HEK293 (cell line): ENCODE data around the gene CACNG4.

Experiments used
- CTCF ChIA-PET: fragments of 350-600 bp; formaldehyde crosslinking; extraction: SDS; loops from one replicate; lab custom pipeline; 2021; ENCODE audit warnings: antibody characterized with exemption; lab: Yijun Ruan, JAX
- POLR2A ChIA-PET: fragments of 300-600 bp; formaldehyde crosslinking; extraction: SDS; loops from one replicate; lab custom pipeline; 2020; ENCODE audit warnings: antibody characterized with exemption, inconsistent platforms; lab: Yijun Ruan, JAX
- H3K27ac ChIP-seq: fragments of 200-500 bp; sonication (Bioruptor generic); 2 replicates; pipeline ENCODE4 v1.5.1; 2014; ENCODE audit warnings: low read depth, low read length, control low read depth, inconsistent platforms; ENCODE audit errors: extremely low read depth
- H3K36me3 ChIP-seq, 2 experiments: fragments of 200-500 bp in 1 of 2; sonication (Bioruptor generic) in 1 of 2; 1 replicate in 1 of 2; 2 replicates in 1 of 2; pipeline ENCODE4 v1.5.1; 2014 to 2017; ENCODE audit warnings: inconsistent platforms in 2 of 2, low read length in 2 of 2; ENCODE audit not compliant: control insufficient read depth in 2 of 2, insufficient read depth in 1 of 2
- H3K4me1 ChIP-seq: fragments of 200-500 bp; sonication (Bioruptor generic); 2 replicates; pipeline ENCODE4 v1.5.1; 2014; ENCODE audit warnings: mild to moderate bottlenecking, low read length, inconsistent platforms; ENCODE audit not compliant: control insufficient read depth, insufficient read depth
- H3K4me3 ChIP-seq: 2 replicates; pipeline ENCODE4 v1.5.1; 2011; ENCODE audit warnings: low read depth, mild to moderate bottlenecking, control low read depth, low read length, moderate library complexity
- H3K9me3 ChIP-seq: fragments of 200-500 bp; sonication (Bioruptor generic); 2 replicates; pipeline ENCODE4 v1.5.1; 2014; ENCODE audit warnings: low read depth, low read length, inconsistent platforms; ENCODE audit not compliant: control insufficient read depth, insufficient read depth
- MEIS1 ChIP-seq: sonication (generic); formaldehyde crosslinking; IDR thresholded peaks from 2 replicates; pipeline ENCODE4 v1.8.1; 2022; ENCODE audit warnings: missing genetic modification reagents, mild to moderate bottlenecking, borderline replicate concordance
- PRDM1 ChIP-seq: fragments of 450-650 bp; formaldehyde crosslinking; IDR thresholded peaks from 2 replicates; pipeline ENCODE4; 2016; ENCODE audit warnings: missing biosample characterization, missing genetic modification characterization
- SETDB1 ChIP-seq: IDR thresholded peaks from one replicate; pipeline ENCODE4 v1.6.1; 2017; ENCODE audit warnings: mild to moderate bottlenecking, low read length, moderate library complexity, mixed read lengths; ENCODE audit not compliant: insufficient read length
- TRIM28 ChIP-seq: IDR thresholded peaks from 2 replicates; pipeline ENCODE4 v1.6.1; 2011; ENCODE audit warnings: low read length, control low read depth, borderline replicate concordance
- WT1 ChIP-seq: fragments of 450-650 bp; formaldehyde crosslinking; IDR thresholded peaks from 2 replicates; pipeline ENCODE4 v1.5.1; 2016; ENCODE audit warnings: missing biosample characterization, missing genetic modification characterization
- ZBTB1 ChIP-seq: fragments of 450-650 bp; formaldehyde crosslinking; IDR thresholded peaks from 2 replicates; pipeline ENCODE4 v1.5.1; 2016; ENCODE audit warnings: missing biosample characterization, missing genetic modification characterization
- ZBTB17 ChIP-seq: fragments of 450-650 bp; formaldehyde crosslinking; IDR thresholded peaks from 2 replicates; pipeline ENCODE4 v1.5.1; 2016; ENCODE audit warnings: missing biosample characterization, missing genetic modification characterization
- ZNF394 ChIP-seq: fragments of 450-650 bp; formaldehyde crosslinking; IDR thresholded peaks from 2 replicates; pipeline ENCODE4 v1.5.1; 2016; ENCODE audit warnings: missing biosample characterization, missing genetic modification characterization, mild to moderate bottlenecking, moderate library complexity, borderline replicate concordance
- ZNF423 ChIP-seq: fragments of 450-650 bp; formaldehyde crosslinking; IDR thresholded peaks from 2 replicates; pipeline ENCODE4 v1.5.1; 2016; ENCODE audit warnings: missing biosample characterization, missing genetic modification characterization
- ZNF514 ChIP-seq: fragments of 450-650 bp; formaldehyde crosslinking; IDR thresholded peaks from 2 replicates; pipeline ENCODE4 v1.5.1; 2016; ENCODE audit warnings: missing biosample characterization, missing genetic modification characterization
- TF ChIP-seq, protein P1 (sequence below): fragments of 450-650 bp; formaldehyde crosslinking; IDR thresholded peaks from 2 replicates; pipeline ENCODE4 v1.5.1; 2017; ENCODE audit warnings: missing biosample characterization, missing genetic modification characterization
- TF ChIP-seq, protein P2 (sequence below): fragments of 450-650 bp; formaldehyde crosslinking; IDR thresholded peaks from 2 replicates; pipeline ENCODE4 v1.5.1; 2017; ENCODE audit warnings: missing biosample characterization, mild to moderate bottlenecking, missing genetic modification characterization, moderate library complexity
- TF ChIP-seq, protein P3 (sequence below): fragments of 450-650 bp; formaldehyde crosslinking; IDR thresholded peaks from 2 replicates; pipeline ENCODE4 v1.5.1; 2016; ENCODE audit warnings: missing biosample characterization, missing genetic modification characterization
- TF ChIP-seq, protein P4 (sequence below): fragments of 450-650 bp; IDR thresholded peaks from 2 replicates; pipeline ENCODE4 v1.5.1; 2018; ENCODE audit warnings: missing biosample characterization, missing genetic modification characterization
- TF ChIP-seq, protein P5 (sequence below): fragments of 450-650 bp; formaldehyde crosslinking; IDR thresholded peaks from 2 replicates; pipeline ENCODE4 v1.5.1; 2017; ENCODE audit warnings: missing biosample characterization, missing genetic modification characterization

The CACNG4 gene

DNA sequence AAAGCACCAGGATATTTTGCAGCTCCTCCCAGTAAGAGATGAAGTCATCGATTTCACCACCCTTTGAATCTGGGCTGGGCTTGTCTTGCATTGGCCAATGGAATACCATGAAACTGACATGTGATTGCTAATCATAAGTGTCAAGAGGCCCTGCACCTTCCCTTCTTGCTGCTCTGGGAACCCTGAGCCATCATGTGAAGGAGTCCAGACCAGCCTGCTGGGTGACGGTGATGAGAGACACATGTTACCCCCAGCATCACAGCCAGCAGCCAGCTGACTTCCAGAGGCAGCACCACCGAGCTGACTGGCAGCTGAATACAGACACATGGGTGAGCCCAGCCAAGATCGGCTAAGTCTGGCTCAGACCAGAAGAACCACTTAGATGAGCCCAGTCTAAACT is 43.6 kb upstream of the CACNG4 start:
- H3K9me3 ChIP-seq = no peaks in the 10 kb centered on the region
- no peak overlapping the region for H3K27ac ChIP-seq
- CTCF ChIA-PET = interaction anchor here (0.6 kb wide), 1 partner anchor 53 kb away, joined by 3 read pairs; no protein-coding TSS in a partner anchor
- POLR2A ChIA-PET = no interaction called here
- TF ChIP-seq ZNF514 (tag by site-specific recombination) = no peak
- peak; percentile 30; the same call in 1 of the 2 replicates for TF ChIP-seq TRIM28
- TF ChIP-seq SETDB1 = peak; percentile 41
- TF ChIP-seq, all 188 proteins: peak for 2
- Histone ChIP-seq H3K4me1 (no peaks in the 10 kb centered on the region), H3K4me3 (no peak overlapping the region), H3K36me3 (no peaks in the 10 kb centered on the region)

DNA sequence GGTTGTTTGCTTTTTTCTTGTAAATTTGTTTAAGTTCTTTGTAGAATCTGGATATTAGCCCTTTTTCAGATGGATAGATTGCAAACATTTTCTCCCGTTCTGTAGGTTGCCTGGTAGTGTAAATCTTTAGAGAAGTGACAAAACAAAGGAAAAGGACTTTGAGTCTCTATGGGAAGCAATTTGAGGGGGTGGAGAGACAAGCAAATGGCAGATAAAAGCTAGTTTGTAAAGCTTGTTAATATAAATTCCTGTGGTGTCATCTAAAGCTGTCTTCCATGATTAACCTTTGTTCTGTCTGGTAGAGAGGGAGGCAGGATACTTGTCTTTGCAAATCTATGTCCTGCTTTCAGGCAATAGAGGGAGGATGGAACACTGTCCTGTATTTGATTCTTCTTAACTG is 40.6 kb upstream of the CACNG4 start:
- TF ChIP-seq, protein P1, sequence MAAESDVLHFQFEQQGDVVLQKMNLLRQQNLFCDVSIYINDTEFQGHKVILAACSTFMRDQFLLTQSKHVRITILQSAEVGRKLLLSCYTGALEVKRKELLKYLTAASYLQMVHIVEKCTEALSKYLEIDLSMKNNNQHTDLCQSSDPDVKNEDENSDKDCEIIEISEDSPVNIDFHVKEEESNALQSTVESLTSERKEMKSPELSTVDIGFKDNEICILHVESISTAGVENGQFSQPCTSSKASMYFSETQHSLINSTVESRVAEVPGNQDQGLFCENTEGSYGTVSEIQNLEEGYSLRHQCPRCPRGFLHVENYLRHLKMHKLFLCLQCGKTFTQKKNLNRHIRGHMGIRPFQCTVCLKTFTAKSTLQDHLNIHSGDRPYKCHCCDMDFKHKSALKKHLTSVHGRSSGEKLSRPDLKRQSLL (tag by site-specific recombination) = no peak
- TF ChIP-seq, protein P2, sequence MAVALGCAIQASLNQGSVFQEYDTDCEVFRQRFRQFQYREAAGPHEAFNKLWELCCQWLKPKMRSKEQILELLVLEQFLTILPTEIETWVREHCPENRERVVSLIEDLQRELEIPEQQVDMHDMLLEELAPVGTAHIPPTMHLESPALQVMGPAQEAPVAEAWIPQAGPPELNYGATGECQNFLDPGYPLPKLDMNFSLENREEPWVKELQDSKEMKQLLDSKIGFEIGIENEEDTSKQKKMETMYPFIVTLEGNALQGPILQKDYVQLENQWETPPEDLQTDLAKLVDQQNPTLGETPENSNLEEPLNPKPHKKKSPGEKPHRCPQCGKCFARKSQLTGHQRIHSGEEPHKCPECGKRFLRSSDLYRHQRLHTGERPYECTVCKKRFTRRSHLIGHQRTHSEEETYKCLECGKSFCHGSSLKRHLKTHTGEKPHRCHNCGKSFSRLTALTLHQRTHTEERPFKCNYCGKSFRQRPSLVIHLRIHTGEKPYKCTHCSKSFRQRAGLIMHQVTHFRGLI (tag by site-specific recombination) = no peak
- no peak for TF ChIP-seq ZNF394 (tag by site-specific recombination)
- TF ChIP-seq, protein P3, sequence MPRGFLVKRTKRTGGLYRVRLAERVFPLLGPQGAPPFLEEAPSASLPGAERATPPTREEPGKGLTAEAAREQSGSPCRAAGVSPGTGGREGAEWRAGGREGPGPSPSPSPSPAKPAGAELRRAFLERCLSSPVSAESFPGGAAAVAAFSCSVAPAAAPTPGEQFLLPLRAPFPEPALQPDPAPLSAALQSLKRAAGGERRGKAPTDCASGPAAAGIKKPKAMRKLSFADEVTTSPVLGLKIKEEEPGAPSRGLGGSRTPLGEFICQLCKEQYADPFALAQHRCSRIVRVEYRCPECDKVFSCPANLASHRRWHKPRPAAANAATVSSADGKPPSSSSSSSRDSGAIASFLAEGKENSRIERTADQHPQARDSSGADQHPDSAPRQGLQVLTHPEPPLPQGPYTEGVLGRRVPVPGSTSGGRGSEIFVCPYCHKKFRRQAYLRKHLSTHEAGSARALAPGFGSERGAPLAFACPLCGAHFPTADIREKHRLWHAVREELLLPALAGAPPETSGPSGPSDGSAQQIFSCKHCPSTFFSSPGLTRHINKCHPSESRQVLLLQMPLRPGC (tag by site-specific recombination) = no peak
- TF ChIP-seq WT1 = no peak
- TF ChIP-seq, protein P4, sequence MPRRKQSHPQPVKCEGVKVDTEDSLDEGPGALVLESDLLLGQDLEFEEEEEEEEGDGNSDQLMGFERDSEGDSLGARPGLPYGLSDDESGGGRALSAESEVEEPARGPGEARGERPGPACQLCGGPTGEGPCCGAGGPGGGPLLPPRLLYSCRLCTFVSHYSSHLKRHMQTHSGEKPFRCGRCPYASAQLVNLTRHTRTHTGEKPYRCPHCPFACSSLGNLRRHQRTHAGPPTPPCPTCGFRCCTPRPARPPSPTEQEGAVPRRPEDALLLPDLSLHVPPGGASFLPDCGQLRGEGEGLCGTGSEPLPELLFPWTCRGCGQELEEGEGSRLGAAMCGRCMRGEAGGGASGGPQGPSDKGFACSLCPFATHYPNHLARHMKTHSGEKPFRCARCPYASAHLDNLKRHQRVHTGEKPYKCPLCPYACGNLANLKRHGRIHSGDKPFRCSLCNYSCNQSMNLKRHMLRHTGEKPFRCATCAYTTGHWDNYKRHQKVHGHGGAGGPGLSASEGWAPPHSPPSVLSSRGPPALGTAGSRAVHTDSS = no peak
- TF ChIP-seq ZNF423 (tag by site-specific recombination) = no peak
- TF ChIP-seq MEIS1 (CRISPR knock-in tag) = no peak
- TF ChIP-seq, protein P5, sequence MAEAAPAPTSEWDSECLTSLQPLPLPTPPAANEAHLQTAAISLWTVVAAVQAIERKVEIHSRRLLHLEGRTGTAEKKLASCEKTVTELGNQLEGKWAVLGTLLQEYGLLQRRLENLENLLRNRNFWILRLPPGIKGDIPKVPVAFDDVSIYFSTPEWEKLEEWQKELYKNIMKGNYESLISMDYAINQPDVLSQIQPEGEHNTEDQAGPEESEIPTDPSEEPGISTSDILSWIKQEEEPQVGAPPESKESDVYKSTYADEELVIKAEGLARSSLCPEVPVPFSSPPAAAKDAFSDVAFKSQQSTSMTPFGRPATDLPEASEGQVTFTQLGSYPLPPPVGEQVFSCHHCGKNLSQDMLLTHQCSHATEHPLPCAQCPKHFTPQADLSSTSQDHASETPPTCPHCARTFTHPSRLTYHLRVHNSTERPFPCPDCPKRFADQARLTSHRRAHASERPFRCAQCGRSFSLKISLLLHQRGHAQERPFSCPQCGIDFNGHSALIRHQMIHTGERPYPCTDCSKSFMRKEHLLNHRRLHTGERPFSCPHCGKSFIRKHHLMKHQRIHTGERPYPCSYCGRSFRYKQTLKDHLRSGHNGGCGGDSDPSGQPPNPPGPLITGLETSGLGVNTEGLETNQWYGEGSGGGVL = no peak
- no peak for TF ChIP-seq ZBTB1
- TF ChIP-seq PRDM1 (tag by site-specific recombination) = no peak
- no peak for TF ChIP-seq ZBTB17
- Histone ChIP-seq H3K9me3 (no peaks in the 10 kb centered on the region), H3K4me1 (no peaks in the 10 kb centered on the region), H3K27ac (no peak overlapping the region), H3K4me3 (no peak overlapping the region), H3K36me3 (no peaks in the 10 kb centered on the region)
- ChIA-PET POLR2A (interaction anchor here (0.5 kb wide), 1 partner anchor 435 kb away, joined by 3 read pairs; no protein-coding TSS in a partner anchor), CTCF (no interaction called here)
